GM19324 (cell line): ENCODE results near the gene IRF3.
"Not testable (repeated sequence)": the region's sequence is repeated elsewhere in the genome, so short reads cannot be mapped to it uniquely, and the experiment has no call there.

Experiments
- ATAC-seq: cut with Tn5 transposase; IDR thresholded peaks from one replicate; pipeline ENCODE4 v1.9.1; 2021; ENCODE audit warnings: mild to moderate bottlenecking, moderate library complexity; ENCODE audit not compliant: unreplicated experiment, low FRiP score

IRF3 gene

DNA sequence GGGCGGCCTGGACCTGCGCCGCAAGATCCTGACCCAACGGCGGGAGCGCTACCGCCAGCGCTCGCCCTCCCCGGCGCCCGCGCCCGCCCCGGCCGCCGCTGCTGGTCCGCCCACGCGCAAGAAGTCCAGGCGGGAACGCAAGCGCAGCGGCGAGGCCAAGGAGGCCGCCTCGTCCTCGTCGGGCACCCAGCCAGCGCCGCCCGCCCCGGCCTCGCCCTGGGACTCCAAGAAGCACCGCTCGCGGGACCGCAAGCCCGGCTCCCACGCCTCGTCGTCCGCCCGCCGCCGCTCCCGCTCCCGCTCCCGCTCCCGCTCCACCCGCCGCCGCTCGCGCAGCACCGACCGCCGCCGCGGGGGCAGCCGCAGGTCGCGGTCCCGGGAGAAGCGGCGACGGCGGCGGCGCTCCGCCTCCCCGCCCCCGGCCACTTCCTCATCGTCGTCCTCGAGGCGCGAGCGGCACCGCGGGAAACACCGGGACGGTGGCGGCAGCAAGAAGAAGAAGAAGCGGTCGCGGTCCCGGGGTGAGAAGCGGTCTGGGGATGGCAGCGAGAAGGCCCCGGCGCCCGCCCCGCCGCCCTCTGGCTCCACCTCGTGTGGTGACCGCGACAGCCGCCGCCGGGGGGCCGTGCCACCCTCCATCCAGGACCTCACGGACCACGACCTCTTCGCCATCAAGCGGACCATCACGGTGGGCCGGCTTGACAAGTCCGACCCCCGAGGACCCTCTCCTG, 13.7 kb downstream of the IRF3 start:
- no peak for ATAC-seq

DNA sequence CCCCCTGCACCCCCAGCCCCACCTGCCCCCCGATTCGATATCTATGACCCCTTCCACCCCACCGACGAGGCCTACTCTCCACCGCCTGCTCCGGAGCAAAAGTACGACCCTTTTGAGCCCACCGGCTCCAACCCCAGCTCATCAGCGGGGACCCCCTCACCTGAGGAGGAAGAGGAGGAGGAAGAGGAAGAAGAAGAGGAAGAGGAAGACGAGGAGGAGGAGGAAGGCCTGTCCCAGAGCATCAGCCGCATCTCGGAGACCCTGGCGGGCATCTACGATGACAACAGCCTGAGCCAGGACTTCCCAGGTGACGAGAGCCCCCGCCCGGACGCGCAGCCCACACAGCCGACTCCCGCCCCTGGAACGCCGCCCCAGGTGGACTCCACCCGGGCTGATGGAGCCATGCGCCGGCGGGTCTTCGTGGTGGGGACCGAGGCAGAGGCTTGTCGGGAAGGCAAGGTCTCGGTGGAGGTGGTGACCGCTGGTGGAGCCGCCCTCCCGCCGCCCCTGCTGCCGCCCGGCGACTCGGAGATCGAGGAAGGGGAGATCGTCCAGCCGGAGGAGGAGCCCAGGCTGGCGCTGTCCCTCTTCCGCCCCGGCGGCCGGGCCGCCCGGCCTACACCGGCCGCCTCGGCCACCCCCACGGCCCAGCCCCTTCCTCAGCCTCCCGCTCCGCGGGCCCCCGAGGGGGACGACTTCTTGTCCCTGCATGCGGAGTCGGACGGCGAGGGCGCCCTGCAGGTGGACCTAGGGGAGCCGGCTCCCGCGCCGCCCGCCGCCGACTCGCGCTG, 14.4 kb downstream of the IRF3 start:
- no peak for ATAC-seq

GRCh38 chr19:49646586-49646985, 19.1 kb downstream of the IRF3 start:
- no peak for ATAC-seq

DNA sequence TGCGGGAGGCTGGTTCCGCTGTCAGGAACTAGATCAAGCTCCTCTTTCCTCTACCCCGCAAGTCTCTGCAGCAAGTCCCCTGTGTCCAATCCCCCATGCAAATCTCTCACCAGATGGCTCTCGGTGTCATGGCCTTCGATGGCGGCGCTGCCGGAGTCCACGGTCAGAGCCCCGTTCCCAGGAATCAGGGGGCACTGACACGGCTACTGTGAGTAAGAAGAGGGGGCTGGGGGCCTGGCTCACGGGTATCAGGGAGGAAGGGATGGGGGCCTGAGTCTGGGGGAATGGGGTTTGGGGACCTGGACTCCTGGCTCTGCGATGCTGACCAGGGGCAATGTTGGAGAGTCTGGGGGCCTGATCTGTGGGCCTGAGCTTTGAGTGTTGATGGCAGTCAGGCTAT, 19.7 kb downstream of the IRF3 start:
- no peak for ATAC-seq

DNA sequence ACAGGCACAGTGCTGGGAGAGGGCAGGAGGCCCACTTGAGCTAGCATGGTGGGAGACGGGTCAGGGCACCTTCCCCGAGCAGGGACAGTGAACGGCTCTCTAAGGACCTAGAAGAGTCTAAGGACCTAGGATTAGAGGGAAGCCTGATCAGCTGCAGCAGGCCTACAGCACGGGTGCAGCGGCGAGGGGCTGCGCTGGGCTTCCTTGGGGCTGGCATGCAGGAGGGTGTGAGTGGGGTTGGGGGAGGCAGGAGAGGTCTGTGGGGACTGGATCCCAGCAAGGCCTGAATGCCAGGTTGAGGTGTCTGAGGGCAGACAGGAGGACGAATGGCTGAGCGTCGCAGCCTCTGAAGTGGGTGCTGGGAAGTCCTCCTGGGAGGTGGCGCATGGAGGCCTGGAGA, 20.1 kb downstream of the IRF3 start:
- no peak for ATAC-seq

DNA sequence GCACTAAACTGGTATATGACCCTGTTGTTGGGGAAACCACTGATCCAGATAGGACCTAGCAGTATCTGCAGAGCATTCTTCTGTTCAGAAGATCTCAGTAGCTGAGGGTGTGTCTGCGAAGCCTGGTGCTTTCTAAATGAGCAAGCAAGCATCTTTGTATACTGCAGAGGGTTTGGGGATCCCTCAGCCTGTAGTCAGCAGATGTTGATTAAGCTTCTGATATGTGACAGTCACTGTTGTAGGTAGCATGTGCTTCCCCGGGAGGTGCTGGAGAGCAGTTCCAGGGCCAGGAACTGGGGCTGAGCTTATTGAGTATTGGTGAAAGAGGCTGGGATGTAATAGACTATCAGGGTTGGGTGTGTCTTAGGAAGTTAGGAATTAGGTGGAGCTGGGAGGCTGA, 22.2 kb downstream of the IRF3 start:
- ATAC-seq: no peak

- no peak for ATAC-seq
These were observed 23.1 kb downstream of the IRF3 start for GRCh38 chr19:49642492-49643035.

GRCh38 chr19:49641688-49642491, 23.8 kb downstream of the IRF3 start, which contains the start of gene SCAF1:
SCAF1 (plus strand) TSS chr19:49642209; CDS start chr19:49645027, 2,818 bp downstream.
- peak; percentile 70 for ATAC-seq

GRCh38 chr19:49640113-49640898, 25.4 kb downstream of the IRF3 start, which contains the start of gene RRAS:
RRAS (minus strand) TSS chr19:49640143; CDS start chr19:49640098, 45 bp downstream.
- peak; percentile 59 for ATAC-seq

- ATAC-seq: no peak
These were observed 26.1 kb downstream of the IRF3 start for GRCh38 chr19:49639401-49640112.

GRCh38 chr19:49637821-49638738, 27.6 kb downstream of the IRF3 start:
- ATAC-seq: no peak

- ATAC-seq: no peak
These were observed 29.3 kb downstream of the IRF3 start for GRCh38 chr19:49636233-49636932.

DNA sequence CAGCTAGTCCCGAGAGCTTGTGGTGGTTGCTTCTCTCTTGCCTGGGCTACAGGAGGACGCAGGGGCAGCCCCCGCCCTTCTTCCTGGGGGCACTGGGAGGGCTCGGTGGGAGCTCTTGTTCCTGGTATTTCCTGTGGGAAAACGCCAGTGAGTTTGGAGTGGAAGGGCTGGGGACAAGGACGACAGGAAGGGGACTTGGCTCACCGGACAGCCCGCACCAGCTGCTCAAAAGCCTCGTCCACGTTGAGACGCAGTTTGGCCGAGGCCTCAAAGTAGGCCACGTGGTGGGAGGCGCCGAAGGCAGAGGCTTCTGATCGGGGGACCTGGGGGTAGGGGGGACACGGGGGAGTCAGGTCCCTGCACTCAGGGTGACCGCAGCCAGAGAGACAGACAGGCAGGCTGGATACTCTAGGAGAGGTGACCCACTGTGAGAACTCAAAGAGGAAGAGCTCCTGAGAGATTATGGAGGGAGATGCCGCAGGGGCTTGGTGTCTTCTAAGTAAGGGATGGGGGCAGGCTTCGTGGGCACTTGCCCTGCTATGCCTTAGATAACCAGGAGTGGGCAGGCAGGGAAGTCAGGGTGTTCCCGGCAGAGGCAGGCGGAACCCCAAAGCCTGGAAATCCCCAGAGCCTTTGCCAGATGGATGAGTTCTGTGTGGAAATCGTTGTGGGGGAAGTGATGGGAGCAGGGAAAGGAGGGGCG, 30.0 kb downstream of the IRF3 start:
- ATAC-seq: no peak

DNA sequence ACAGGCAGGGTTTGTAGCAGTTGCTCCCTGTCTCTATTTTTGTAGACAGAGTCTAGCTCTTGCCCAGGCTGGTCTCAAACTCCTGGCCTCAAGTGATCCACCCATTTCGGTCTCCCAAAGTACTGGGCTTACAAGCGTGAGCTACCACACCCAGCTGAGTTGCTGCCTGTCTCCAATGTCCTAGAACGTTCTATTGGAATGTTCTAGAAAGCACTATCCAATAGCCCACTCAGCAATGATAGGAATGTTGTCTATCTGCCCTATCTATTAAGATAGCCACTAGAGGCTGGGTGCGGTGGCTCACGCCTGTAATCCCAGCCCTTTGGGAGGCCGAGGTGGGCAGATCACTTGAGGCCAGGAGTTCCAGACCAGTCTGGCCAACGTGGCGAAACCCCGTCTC, 32.4 kb downstream of the IRF3 start:
- ATAC-seq: not testable (repeated sequence)

- no peak for ATAC-seq
These were observed 33.1 kb downstream of the IRF3 start for GRCh38 chr19:49632576-49632975.

DNA sequence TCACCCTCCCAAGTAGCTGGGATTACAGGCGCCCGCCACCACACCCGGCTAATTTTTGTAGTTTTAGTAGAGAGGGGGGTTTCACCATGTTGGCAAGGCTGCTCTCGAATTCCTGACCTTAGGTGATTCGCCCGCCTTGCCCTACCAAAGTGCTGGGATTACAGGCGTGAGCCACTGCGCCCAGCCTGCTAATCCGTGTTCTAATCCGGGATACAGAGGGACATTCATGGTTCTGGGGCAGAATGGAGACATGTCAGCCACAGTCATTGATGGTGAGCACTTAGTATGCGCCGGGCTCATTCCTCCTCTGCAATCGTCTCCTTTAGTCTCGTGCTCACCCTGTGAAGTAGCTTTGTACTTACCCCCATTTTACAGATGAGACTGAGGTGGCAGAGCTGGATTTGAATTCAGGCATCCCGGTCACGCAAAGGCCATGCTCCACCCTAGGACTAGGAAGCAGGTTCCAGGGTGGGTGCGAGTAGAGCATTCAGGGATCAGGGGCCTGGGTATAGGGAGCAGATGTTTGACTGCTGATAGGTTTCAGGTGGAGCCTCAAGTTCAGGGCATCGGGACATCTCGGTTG, 34.0 kb downstream of the IRF3 start:
- ATAC-seq: no peak
